ENCODE measurements around the gene MCTP1.

DNA sequence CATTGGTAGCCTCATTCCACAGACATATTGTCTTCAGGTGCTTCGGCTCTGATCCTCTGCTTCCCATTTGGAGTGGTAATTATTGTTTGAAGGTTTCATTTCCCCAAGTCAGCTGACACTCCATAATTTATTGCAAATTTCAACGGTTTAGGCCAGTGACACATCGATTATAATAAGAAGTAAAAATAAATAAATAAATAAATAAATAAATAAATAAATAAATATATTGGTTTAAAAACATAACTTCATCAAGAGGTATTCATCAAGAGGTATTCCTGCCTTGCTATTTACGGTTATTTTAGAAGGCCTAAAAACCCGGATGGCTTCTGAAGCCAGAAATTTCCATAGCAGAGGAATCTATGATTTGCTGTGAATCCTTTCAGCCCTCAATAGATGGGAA lies 393.3 kb downstream of the MCTP1 start:
- TF ChIP-seq, protein P1, sequence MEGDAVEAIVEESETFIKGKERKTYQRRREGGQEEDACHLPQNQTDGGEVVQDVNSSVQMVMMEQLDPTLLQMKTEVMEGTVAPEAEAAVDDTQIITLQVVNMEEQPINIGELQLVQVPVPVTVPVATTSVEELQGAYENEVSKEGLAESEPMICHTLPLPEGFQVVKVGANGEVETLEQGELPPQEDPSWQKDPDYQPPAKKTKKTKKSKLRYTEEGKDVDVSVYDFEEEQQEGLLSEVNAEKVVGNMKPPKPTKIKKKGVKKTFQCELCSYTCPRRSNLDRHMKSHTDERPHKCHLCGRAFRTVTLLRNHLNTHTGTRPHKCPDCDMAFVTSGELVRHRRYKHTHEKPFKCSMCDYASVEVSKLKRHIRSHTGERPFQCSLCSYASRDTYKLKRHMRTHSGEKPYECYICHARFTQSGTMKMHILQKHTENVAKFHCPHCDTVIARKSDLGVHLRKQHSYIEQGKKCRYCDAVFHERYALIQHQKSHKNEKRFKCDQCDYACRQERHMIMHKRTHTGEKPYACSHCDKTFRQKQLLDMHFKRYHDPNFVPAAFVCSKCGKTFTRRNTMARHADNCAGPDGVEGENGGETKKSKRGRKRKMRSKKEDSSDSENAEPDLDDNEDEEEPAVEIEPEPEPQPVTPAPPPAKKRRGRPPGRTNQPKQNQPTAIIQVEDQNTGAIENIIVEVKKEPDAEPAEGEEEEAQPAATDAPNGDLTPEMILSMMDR (IDR thresholded peaks at IDR 0.05) = no peak
- TF ChIP-seq POLR2A (IDR thresholded peaks at IDR 0.05) = no peak

All from vagina (tissue), 2 donors.